Fibroblast of the aortic adventitia (primary cell): ENCODE data around the gene MYL7. TPM values are rescaled to one million over a fixed set of nuclear protein-coding genes. Genes with fewer than 3 reads are reported as not detected.

ENCODE experiments used
- DNase-seq: peaks from one replicate; pipeline ENCODE4 v3.0.0-alpha.2; 2010; ENCODE audit warnings: low read depth
- H3K4me3 ChIP-seq: 2 replicates; pipeline ENCODE4 v1.5.1; 2011; ENCODE audit warnings: low read depth, mild to moderate bottlenecking, control low read depth, low read length, moderate library complexity
- CTCF ChIP-seq: IDR thresholded peaks from 2 replicates; pipeline ENCODE4 v1.5.1; 2011; ENCODE audit warnings: mild to moderate bottlenecking, low read length, control low read depth, inconsistent platforms; ENCODE audit not compliant: insufficient read depth
- total RNA-seq: library from RNA; depleted of rRNA; stranded (reverse); fragments of >200 nt; gene quantifications from 2 replicates; pipeline ENCODE4 v1.2.3, GENCODE V29; 2012; ENCODE audit warnings: low replicate concordance

The MYL7 gene
- total RNA-seq, 1 donor, result not detected

- no peak for DNase-seq
- TF ChIP-seq CTCF, result no peak
Observed at GRCh38 chr7:44150466-44150832, 9.3 kb upstream of the MYL7 start.

GRCh38 chr7:44149571-44150465 is 8.7 kb upstream of the MYL7 start:
- peak; percentile 49 for DNase-seq
- H3K4me3 ChIP-seq, result no peak overlapping the region
- no peak for TF ChIP-seq CTCF

More at GRCh38 chr7:44150466-44150832, 9.3 kb upstream of the MYL7 start:
- no peak overlapping the region for H3K4me3 ChIP-seq

GRCh38 chr7:44148961-44149536 is 7.9 kb upstream of the MYL7 start:
- no peak for TF ChIP-seq CTCF
- no peak overlapping the region for H3K4me3 ChIP-seq
- DNase-seq, result no peak

- peak; percentile 7 for DNase-seq
- no peak for TF ChIP-seq CTCF
- no peak overlapping the region for H3K4me3 ChIP-seq
Observed at GRCh38 chr7:44148166-44148565, 7.0 kb upstream of the MYL7 start.

- TF ChIP-seq CTCF, result no peak
- DNase-seq, result no peak
- H3K4me3 ChIP-seq, result no peak overlapping the region
Observed at GRCh38 chr7:44147026-44147991, 6.2 kb upstream of the MYL7 start.
